ENCODE results near the gene CDC23.
"Not testable (repeated sequence)": the region's sequence is repeated elsewhere in the genome, so short reads cannot be mapped to it uniquely, and the experiment has no call there.

CDC23 gene

DNA sequence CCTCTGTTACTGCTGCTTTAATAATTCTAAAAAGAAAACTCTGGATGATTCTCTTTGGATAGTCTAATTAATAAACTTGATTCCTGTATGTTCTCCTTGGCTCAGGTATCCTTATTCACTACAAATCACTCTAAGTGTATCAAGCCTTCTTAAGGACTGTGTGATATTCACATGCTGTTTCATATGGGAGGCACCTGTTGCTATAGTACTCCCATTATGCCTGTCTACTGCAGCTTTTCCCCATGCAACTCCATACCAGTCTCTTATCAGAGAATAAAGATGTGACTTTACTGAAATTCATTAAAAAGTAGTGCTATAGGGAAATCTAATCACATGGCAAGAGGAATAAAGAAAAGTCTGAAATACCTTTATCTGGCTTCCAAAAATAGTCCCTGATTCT, 49.4 kb downstream of the CDC23 start:
- peaks cover 98% of the 10 kb centered on the region for H3K36me3 ChIP-seq
- H3K27ac ChIP-seq = no peak overlapping the region
- H3K27me3 ChIP-seq (ENCODE audit: insufficient read depth, low read depth, severe bottlenecking) = no peaks in the 10 kb centered on the region
- H3K9me3 ChIP-seq (ENCODE audit: severe bottlenecking) = no peaks in the 10 kb centered on the region
- no peak overlapping the region for H3K4me3 ChIP-seq (ENCODE audit: low read depth, low read length)
- no peak for TF ChIP-seq CTCF (IDR thresholded peaks at IDR 0.05; ENCODE audit: low read depth, low read length)
- DNase-seq = no peak

DNA sequence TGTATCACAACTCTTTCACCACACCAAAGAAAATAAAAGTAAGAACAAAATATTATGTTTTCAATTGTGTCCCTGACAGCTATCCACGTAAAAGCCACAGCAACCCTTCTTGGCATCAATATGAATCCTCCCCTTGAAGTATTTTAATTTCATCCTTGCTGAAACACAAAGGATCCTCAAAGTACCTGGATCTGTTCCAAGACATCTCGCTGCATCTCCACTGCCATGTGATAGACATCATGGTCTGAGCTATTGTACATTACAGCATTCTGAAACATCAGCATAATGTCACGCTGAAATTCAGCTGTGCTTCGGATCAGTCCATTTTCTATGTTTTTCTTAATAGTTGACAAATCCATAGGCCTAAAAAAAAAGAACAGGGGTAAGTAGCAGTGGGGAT, 52.4 kb downstream of the CDC23 start:
- no peak for TF ChIP-seq CTCF (IDR thresholded peaks at IDR 0.05; ENCODE audit: low read depth, low read length)

DNA sequence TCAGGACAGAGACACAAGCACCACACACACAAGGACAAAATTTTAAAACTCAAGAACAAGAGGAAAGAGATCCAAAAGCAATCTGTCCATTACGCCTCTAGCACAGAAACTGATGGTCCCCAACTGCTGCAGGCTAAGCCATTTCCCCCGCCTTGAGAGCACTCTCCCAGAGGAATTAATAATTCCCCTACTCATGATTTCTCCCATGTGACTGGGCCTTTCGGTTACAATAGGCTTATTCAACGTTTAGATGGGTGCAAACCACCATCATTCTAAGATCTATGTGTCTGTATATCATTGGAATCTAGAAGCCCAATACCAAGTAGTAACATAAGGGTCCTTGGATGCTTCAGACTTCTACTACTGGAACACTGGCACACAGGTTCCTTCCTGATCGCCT, 53.5 kb downstream of the CDC23 start:
- Histone ChIP-seq H3K9me3 (ENCODE audit: severe bottlenecking) (no peaks in the 10 kb centered on the region), H3K27ac (no peak overlapping the region), H3K27me3 (ENCODE audit: insufficient read depth, low read depth, severe bottlenecking) (no peaks in the 10 kb centered on the region), H3K4me3 (ENCODE audit: low read depth, low read length) (no peak overlapping the region), H3K36me3 (peaks cover 87% of the 10 kb centered on the region)
- no peak for DNase-seq
- no peak for TF ChIP-seq CTCF (IDR thresholded peaks at IDR 0.05; ENCODE audit: low read depth, low read length)

More for the DNA sequence above, 52.4 kb downstream of the CDC23 start:
- H3K9me3 ChIP-seq (ENCODE audit: severe bottlenecking) = no peaks in the 10 kb centered on the region
- H3K27me3 ChIP-seq (ENCODE audit: insufficient read depth, low read depth, severe bottlenecking) = no peaks in the 10 kb centered on the region
- H3K36me3 ChIP-seq = peaks cover 97% of the 10 kb centered on the region
- no peak overlapping the region for H3K4me3 ChIP-seq (ENCODE audit: low read depth, low read length)
- no peak overlapping the region for H3K27ac ChIP-seq
- DNase-seq = no peak

- Histone ChIP-seq H3K36me3 (peaks cover 66% of the 10 kb centered on the region), H3K27me3 (ENCODE audit: insufficient read depth, low read depth, severe bottlenecking) (no peaks in the 10 kb centered on the region), H3K9me3 (ENCODE audit: severe bottlenecking) (no peaks in the 10 kb centered on the region), H3K4me3 (ENCODE audit: low read depth, low read length) (no peak overlapping the region), H3K27ac (no peak overlapping the region)
- DNase-seq = no peak
- TF ChIP-seq CTCF (IDR thresholded peaks at IDR 0.05; ENCODE audit: low read depth, low read length) = no peak
Measured at GRCh38 chr5:138157626-138158025, 55.5 kb downstream of the CDC23 start.

DNA sequence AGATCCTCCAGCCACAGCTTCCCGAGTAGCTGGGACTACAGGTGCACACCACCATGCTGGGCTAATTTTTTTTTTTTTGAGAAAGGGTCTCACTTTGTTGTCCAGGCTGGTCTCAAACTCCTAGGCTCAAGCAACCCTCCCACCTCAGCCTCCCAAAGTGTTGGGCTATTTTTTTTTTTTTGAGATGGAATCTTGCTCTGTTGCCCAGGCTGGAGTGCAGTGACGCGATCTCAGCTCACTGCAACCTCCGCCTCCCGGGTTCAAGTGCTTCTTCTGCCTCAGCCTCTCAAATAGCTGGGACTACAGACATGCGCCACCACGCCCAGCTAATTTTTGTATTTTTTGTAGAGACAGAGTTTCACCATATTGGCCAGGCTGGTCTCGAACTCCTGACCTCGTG, 57.1 kb downstream of the CDC23 start:
- not testable (repeated sequence) for DNase-seq; H3K27ac ChIP-seq; H3K4me3 ChIP-seq (ENCODE audit: low read depth, low read length); H3K9me3 ChIP-seq (ENCODE audit: severe bottlenecking); H3K27me3 ChIP-seq (ENCODE audit: insufficient read depth, low read depth, severe bottlenecking)
- H3K36me3 ChIP-seq = peaks cover 50% of the 10 kb centered on the region

DNA sequence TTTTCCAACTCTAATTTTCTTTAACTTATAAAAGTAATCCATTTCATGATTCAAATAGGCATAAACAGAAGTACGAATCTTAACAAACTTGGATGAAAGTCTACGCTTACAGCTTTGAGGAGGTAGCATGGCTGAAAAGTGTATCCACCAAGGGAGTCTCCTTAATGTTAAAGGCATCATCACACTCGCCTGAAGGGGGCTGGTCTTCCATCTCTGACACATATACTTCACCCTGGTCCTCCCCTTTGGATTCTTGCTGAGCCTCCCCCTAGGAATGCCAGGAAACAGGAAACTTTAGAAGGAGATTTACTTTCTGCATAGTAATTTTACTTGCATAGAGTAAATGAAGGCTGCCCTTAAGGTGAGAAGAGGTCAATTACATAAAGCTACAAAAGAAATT, 63.6 kb downstream of the CDC23 start:
- Histone ChIP-seq H3K4me3 (ENCODE audit: low read depth, low read length) (no peak overlapping the region), H3K36me3 (no peaks in the 10 kb centered on the region), H3K27ac (no peak overlapping the region), H3K27me3 (ENCODE audit: insufficient read depth, low read depth, severe bottlenecking) (no peaks in the 10 kb centered on the region), H3K9me3 (ENCODE audit: severe bottlenecking) (no peaks in the 10 kb centered on the region)
- TF ChIP-seq CTCF (IDR thresholded peaks at IDR 0.05; ENCODE audit: low read depth, low read length) = no peak
- no peak for DNase-seq

All from WERI-Rb-1 (cell line).